ENCODE results near the gene ARHGEF6. TPM values are rescaled to one million over a fixed set of nuclear protein-coding genes. Genes with fewer than 3 reads are reported as not detected.
"Not testable (repeated sequence)": the region's sequence is repeated elsewhere in the genome, so short reads cannot be mapped to it uniquely, and the experiment has no call there.

Gene ARHGEF6
- total and polyA plus RNA-seq, 12 donors = 9.1 to 37.9 (median 25.0) TPM

DNA sequence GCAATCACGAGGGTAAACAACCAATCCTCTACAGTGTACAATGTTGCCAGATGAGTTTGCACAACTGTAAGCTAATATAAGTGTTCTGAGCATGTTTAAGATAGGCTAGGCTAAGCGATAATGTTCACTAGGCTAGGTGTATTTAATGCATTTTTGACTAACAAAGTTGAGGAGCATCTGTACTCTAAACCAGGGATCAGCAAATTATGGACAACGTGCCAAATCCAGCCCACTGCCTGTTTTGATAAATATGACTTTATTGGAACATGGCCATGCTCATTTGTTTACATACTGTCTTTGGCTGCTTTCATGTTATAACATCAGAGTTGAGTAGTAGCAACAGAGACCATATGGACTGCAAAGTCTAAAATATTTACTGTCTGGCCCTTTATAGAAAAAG lies 46.3 kb upstream of the ARHGEF6 start:
- intact Hi-C loops (cut with DNase I) = no loop called here
- WGBS, 4 donors = 47 to 77% (median 69%) methylated on average over 1 to 3 of the region's 3 CpGs
- no peak overlapping the region for H3K4me3 ChIP-seq

DNA sequence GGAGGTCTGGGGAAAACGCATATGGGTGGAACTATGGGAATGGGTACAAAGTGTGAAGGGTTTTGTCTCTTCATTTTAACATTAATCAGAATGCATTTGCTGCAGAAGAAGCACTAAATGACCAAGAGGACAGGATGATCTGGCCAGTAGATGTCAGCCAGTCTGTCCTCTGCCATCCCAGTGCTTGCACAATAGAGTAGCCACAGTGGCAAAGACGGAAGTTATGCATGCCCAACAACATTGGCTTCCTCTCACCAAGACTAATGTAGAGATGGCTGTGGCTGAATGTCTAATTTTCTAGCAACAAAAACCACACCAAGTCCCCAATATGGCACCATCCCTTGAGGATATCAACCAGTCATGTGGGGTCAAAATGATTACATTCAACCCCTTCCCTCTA lies 45.0 kb upstream of the ARHGEF6 start:
- intact Hi-C loops (cut with DNase I) = no loop called here
- TF ChIP-seq, protein P1, sequence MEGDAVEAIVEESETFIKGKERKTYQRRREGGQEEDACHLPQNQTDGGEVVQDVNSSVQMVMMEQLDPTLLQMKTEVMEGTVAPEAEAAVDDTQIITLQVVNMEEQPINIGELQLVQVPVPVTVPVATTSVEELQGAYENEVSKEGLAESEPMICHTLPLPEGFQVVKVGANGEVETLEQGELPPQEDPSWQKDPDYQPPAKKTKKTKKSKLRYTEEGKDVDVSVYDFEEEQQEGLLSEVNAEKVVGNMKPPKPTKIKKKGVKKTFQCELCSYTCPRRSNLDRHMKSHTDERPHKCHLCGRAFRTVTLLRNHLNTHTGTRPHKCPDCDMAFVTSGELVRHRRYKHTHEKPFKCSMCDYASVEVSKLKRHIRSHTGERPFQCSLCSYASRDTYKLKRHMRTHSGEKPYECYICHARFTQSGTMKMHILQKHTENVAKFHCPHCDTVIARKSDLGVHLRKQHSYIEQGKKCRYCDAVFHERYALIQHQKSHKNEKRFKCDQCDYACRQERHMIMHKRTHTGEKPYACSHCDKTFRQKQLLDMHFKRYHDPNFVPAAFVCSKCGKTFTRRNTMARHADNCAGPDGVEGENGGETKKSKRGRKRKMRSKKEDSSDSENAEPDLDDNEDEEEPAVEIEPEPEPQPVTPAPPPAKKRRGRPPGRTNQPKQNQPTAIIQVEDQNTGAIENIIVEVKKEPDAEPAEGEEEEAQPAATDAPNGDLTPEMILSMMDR (IDR thresholded peaks at IDR 0.05) = no peak
- TF ChIP-seq POLR2A (IDR thresholded peaks at IDR 0.05) = no peak

More for the DNA sequence above, 46.3 kb upstream of the ARHGEF6 start:
- no peak for TF ChIP-seq POLR2A (IDR thresholded peaks at IDR 0.05)
- TF ChIP-seq, protein P1 (IDR thresholded peaks at IDR 0.05) = no peak
- Histone ChIP-seq H3K9me3 (replicated peaks in 1 of 3) (no peaks in the 10 kb centered on the region), H3K27me3 (no peaks in the 10 kb centered on the region), H3K27ac (no peak overlapping the region), H3K36me3 (replicated peaks in 1 of 2) (no peaks in the 10 kb centered on the region), H3K4me1 (replicated peaks in 1 of 2) (no peaks in the 10 kb centered on the region)
- DNase-seq = no peak

DNA sequence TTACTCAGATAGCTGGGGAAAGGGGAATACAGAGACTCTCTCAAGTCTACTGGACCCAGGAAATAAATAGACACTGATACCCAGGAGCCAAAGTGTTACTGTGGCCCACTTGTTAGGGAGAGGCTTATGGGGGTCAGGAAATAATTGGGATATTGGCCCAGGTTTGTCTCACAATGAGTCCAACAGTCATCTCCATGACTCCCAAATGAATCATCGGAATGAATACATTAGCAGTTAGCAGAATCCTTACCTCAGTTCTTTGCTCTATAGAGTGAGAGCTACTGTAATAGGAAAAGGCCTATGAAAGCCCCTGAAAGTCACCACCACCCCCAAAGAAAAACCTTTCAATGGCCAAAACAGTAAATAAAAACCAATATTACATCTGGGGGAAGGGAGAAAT lies 42.4 kb upstream of the ARHGEF6 start:
- no peaks in the 10 kb centered on the region for H3K36me3 ChIP-seq (replicated peaks in 1 of 2)
- H3K4me3 ChIP-seq = no peak overlapping the region
- no peak for DNase-seq
- H3K27ac ChIP-seq = no peak overlapping the region
- no peaks in the 10 kb centered on the region for H3K9me3 ChIP-seq (replicated peaks in 1 of 3)
- intact Hi-C loops (cut with DNase I) = no loop called here
- H3K4me1 ChIP-seq (replicated peaks in 1 of 2) = peaks cover 0 to 5% of the 10 kb centered on the region in 2 donors
- TF ChIP-seq, protein P1 (IDR thresholded peaks at IDR 0.05) = no peak
- TF ChIP-seq POLR2A (IDR thresholded peaks at IDR 0.05) = no peak
- 88 to 100% (median 100%) methylated on average over 1 of the region's 1 CpG for WGBS, 4 donors
- no peaks in the 10 kb centered on the region for H3K27me3 ChIP-seq

More for the DNA sequence above, 45.0 kb upstream of the ARHGEF6 start:
- H3K36me3 ChIP-seq (replicated peaks in 1 of 2) = no peaks in the 10 kb centered on the region
- no peak overlapping the region for H3K4me3 ChIP-seq
- WGBS, 4 donors = 69 to 92% (median 87%) methylated on average over 2 of the region's 2 CpGs
- DNase-seq = no peak
- no peaks in the 10 kb centered on the region for H3K27me3 ChIP-seq
- no peaks in the 10 kb centered on the region for H3K4me1 ChIP-seq (replicated peaks in 1 of 2)
- no peaks in the 10 kb centered on the region for H3K9me3 ChIP-seq (replicated peaks in 1 of 3)
- H3K27ac ChIP-seq = no peak overlapping the region

DNA sequence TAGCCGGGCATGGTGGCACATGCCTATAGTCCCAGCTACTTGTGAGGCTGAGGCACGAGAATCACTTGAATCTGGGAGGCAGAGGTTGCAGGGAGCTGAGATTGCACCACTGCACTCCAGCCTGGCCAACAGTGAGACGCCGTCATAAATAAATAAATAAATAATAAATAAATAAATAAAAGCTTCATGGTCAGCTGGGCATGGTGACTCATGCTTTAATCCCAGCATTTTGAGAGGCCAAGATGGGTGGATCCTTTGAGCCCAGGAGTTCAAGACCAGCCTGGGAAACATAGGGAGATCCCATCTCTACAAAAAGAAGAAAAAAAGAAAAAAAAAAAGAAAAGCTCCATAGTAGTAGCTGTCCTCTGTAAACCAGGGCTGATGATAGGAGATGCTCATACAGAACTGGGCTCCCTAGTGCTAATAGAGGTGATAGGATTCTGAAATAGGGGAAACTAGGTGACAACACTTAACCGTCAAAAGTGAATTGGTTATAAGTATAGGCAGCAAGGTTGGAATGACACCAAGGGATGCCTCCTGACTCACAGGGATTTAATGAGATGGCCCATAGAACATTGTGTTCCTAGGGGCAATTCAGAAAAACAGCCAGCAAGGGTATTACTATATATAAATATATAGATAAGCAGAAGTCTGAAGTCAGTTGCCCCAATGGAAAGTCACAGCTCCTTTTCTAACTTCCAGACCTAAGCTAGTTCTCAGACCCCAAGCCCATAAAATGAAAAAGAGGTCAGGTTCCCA lies 41.8 kb upstream of the ARHGEF6 start:
- H3K9me3 ChIP-seq (replicated peaks in 1 of 3) = no peaks in the 10 kb centered on the region
- peaks cover 0 to 5% of the 10 kb centered on the region in 2 donors for H3K4me1 ChIP-seq (replicated peaks in 1 of 2)
- no peak overlapping the region for H3K27ac ChIP-seq
- DNase-seq = peak in 3 of 7 donors; percentile 26 to 37 (median 30)
- no peaks in the 10 kb centered on the region for H3K27me3 ChIP-seq
- H3K36me3 ChIP-seq (replicated peaks in 1 of 2) = no peaks in the 10 kb centered on the region
- TF ChIP-seq POLR2A (IDR thresholded peaks at IDR 0.05) = no peak
- TF ChIP-seq, protein P1 (IDR thresholded peaks at IDR 0.05) = no peak
- no peak overlapping the region for H3K4me3 ChIP-seq
- intact Hi-C loops (cut with DNase I) = no loop called here
- WGBS, 4 donors = 70 to 90% (median 75%) methylated on average over 5 of the region's 5 CpGs

DNA sequence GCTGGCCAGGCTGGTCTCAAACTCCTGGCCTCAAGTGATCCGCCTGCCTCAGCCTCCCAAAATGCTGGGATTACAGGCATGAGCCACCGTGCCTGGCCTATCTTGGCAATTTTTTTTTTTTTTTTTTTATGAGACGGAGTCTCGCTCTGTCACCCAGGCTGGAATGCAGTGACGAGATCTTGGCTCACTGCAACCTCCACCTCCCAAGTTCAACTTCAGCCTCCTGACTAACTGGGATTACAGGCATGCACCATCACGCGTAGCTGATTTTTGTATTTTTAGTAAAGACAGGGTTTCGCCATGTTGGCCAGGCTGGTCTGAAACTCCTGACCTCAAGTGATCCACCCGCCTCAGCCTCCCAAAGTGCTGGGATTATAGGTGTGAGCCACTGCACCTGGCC lies 39.0 kb upstream of the ARHGEF6 start:
- H3K9me3 ChIP-seq (replicated peaks in 1 of 3); H3K36me3 ChIP-seq (replicated peaks in 1 of 2); DNase-seq; intact Hi-C loops (cut with DNase I); H3K4me1 ChIP-seq (replicated peaks in 1 of 2); H3K27ac ChIP-seq; H3K4me3 ChIP-seq; H3K27me3 ChIP-seq: not testable (repeated sequence)
- WGBS, 4 donors = 82 to 92% (median 84%) methylated on average over 6 to 9 of the region's 9 CpGs

Measured in adrenal gland (tissue), 12 donors.